DOHH2 (cell line): Measurements from ENCODE around the gene KCTD14.

Source experiments
- H3F3A ChIP-seq: fragments of 200-600 bp; sonication (generic), shearing (Covaris generic); 2 replicates; pipeline ENCODE4 v1.6.0; 2016; ENCODE audit warnings: antibody characterized with exemption, mild to moderate bottlenecking; ENCODE audit not compliant: control insufficient read depth, insufficient read depth
- H3K27ac ChIP-seq: fragments of 200-600 bp; sonication (generic); 2 replicates; pipeline ENCODE4 v1.5.1; 2014; ENCODE audit warnings: low read depth, mild to moderate bottlenecking, low read length, moderate library complexity
- H3K27me3 ChIP-seq: fragments of 200-600 bp; sonication (generic); 2 replicates; pipeline ENCODE4 v1.6.1; 2014; ENCODE audit warnings: mild to moderate bottlenecking, low read length, mixed read lengths; ENCODE audit not compliant: control insufficient read depth
- H3K36me3 ChIP-seq: fragments of 200-600 bp; sonication (generic); 2 replicates; pipeline ENCODE4 v1.6.1; 2014; ENCODE audit warnings: mild to moderate bottlenecking, low read length, moderate library complexity, mixed read lengths; ENCODE audit not compliant: control insufficient read depth
- H3K4me1 ChIP-seq: fragments of 200-600 bp; sonication (generic); 2 replicates; pipeline ENCODE4 v1.6.1; 2014; ENCODE audit warnings: mild to moderate bottlenecking, low read length, mixed read lengths; ENCODE audit not compliant: control insufficient read depth
- H3K4me2 ChIP-seq: fragments of 200-600 bp; sonication (generic); 2 replicates; pipeline ENCODE4 v1.6.0; 2014; ENCODE audit warnings: mild to moderate bottlenecking, low read length, moderate library complexity
- H3K4me3 ChIP-seq: fragments of 200-600 bp; sonication (generic); 2 replicates; pipeline ENCODE4 v1.5.1; 2014; ENCODE audit warnings: mild to moderate bottlenecking, low read length, mixed read lengths
- H3K79me2 ChIP-seq: fragments of 200-600 bp; sonication (generic); 2 replicates; pipeline ENCODE4 v1.6.1; 2014; ENCODE audit warnings: mild to moderate bottlenecking, low read length, mixed read lengths; ENCODE audit not compliant: control insufficient read depth
- H3K9me2 ChIP-seq: fragments of 200-600 bp; sonication (generic); replicated peaks from 2 replicates; pipeline ENCODE4 v1.6.1; 2014; ENCODE audit warnings: mild to moderate bottlenecking, low read length, mixed read lengths; ENCODE audit not compliant: control insufficient read depth
- H3K9me3 ChIP-seq: fragments of 200-600 bp; sonication (generic); 2 replicates; pipeline ENCODE4 v1.6.1; 2014; ENCODE audit warnings: antibody characterized with exemption, low read length, mixed read lengths; ENCODE audit not compliant: control insufficient read depth, insufficient read depth
- H4K20me1 ChIP-seq: fragments of 200-600 bp; sonication (generic); 2 replicates; pipeline ENCODE4 v1.6.0; 2014; ENCODE audit warnings: low read depth, mild to moderate bottlenecking, antibody characterized with exemption, low read length, moderate library complexity; ENCODE audit not compliant: control insufficient read depth, insufficient read depth
- CTCF ChIP-seq: fragments of 200-600 bp; sonication (generic); IDR thresholded peaks from one replicate; pipeline ENCODE4 v1.5.1; 2014; ENCODE audit warnings: antibody characterized with exemption, mild to moderate bottlenecking, low read depth, low read length; ENCODE audit not compliant: poor library complexity, severe bottlenecking
- EZH2phosphoT487 ChIP-seq: fragments of 200-600 bp; sonication (generic); IDR thresholded peaks from 2 replicates; pipeline ENCODE4 v1.6.1; 2017; ENCODE audit warnings: borderline replicate concordance, mild to moderate bottlenecking, antibody characterized with exemption, low read length, moderate library complexity, mixed read lengths

Gene KCTD14

GRCh38 chr11:78033040-78033439, 10.0 kb upstream of the KCTD14 start:
- H3F3A ChIP-seq, result no peaks in the 10 kb centered on the region
- H3K9me3 ChIP-seq, result no peaks in the 10 kb centered on the region
- no peak overlapping the region for H3K4me3 ChIP-seq
- H4K20me1 ChIP-seq, result no peaks in the 10 kb centered on the region
- no peaks in the 10 kb centered on the region for H3K36me3 ChIP-seq
- TF ChIP-seq CTCF (no peak), EZH2phosphoT487 (no peak)
- no peaks in the 10 kb centered on the region for H3K9me2 ChIP-seq
- H3K4me1 ChIP-seq, result no peaks in the 10 kb centered on the region
- H3K4me2 ChIP-seq, result no peak overlapping the region
- no peaks in the 10 kb centered on the region for H3K79me2 ChIP-seq
- no peak overlapping the region for H3K27ac ChIP-seq
- H3K27me3 ChIP-seq, result 0 out of 2 replicates have a peak, but pooled peaks cover 2% of the 10 kb centered on the region

- TF ChIP-seq EZH2phosphoT487 (no peak), CTCF (no peak)
- Histone ChIP-seq H3K27ac (no peak overlapping the region), H3K36me3 (no peaks in the 10 kb centered on the region), H3K27me3 (0 out of 2 replicates have a peak, but pooled peaks cover 2% of the 10 kb centered on the region), H3K9me3 (no peaks in the 10 kb centered on the region), H3K4me3 (no peak overlapping the region), H3K79me2 (no peaks in the 10 kb centered on the region), H3K4me2 (no peak overlapping the region), H3K4me1 (no peaks in the 10 kb centered on the region), H3K9me2 (no peaks in the 10 kb centered on the region), H3F3A (no peaks in the 10 kb centered on the region), H4K20me1 (no peaks in the 10 kb centered on the region)
These were observed 9.0 kb upstream of the KCTD14 start for GRCh38 chr11:78032090-78032489.

- no peak overlapping the region for H3K4me2 ChIP-seq
- no peaks in the 10 kb centered on the region for H3K79me2 ChIP-seq
- no peaks in the 10 kb centered on the region for H3K9me2 ChIP-seq
- no peaks in the 10 kb centered on the region for H3F3A ChIP-seq
- H3K4me3 ChIP-seq, result no peak overlapping the region
- H3K4me1 ChIP-seq, result no peaks in the 10 kb centered on the region
- 0 out of 2 replicates have a peak, but pooled peaks cover 2% of the 10 kb centered on the region for H3K27me3 ChIP-seq
- H3K9me3 ChIP-seq, result no peaks in the 10 kb centered on the region
- no peak overlapping the region for H3K27ac ChIP-seq
- no peaks in the 10 kb centered on the region for H4K20me1 ChIP-seq
- no peaks in the 10 kb centered on the region for H3K36me3 ChIP-seq
- TF ChIP-seq CTCF (no peak), EZH2phosphoT487 (no peak)
These were observed 8.6 kb upstream of the KCTD14 start for GRCh38 chr11:78031629-78032028.
